HepG2 (cell line): Measurements from ENCODE around the gene PEAK3. TPM values are rescaled to one million over a fixed set of nuclear protein-coding genes. Genes with fewer than 3 reads are reported as not detected.
A peak's percentile ranks its signal among the peaks of the same experiment; 100 is the strongest.

Experiments used
- AGO2 ChIP-seq: fragments of 200-400 bp; formaldehyde crosslinking; optimal IDR thresholded peaks from 2 replicates; pipeline ENCODE3; 2017; ENCODE audit warnings: mild to moderate bottlenecking, low read depth, low read length, moderate library complexity
- AHDC1 ChIP-seq: sonication (generic); formaldehyde crosslinking; IDR thresholded peaks from 2 replicates; pipeline ENCODE4 v1.5.1; 2020; ENCODE audit warnings: mild to moderate bottlenecking, missing genetic modification reagents, borderline replicate concordance
- ATAD3A ChIP-seq: sonication (generic); formaldehyde crosslinking; IDR thresholded peaks from 2 replicates; pipeline ENCODE4 v1.4.0; 2020; ENCODE audit warnings: missing genetic modification reagents
- HNRNPL ChIP-seq: fragments of 200-400 bp; formaldehyde crosslinking; IDR thresholded peaks from 2 replicates; pipeline ENCODE4 v1.6.1; 2017; ENCODE audit warnings: mild to moderate bottlenecking, low read depth, low read length
- HOXA7 ChIP-seq: sonication (generic); formaldehyde crosslinking; IDR thresholded peaks from 2 replicates; pipeline ENCODE4 v1.8.1; 2022; ENCODE audit warnings: mild to moderate bottlenecking, missing genetic modification reagents, moderate library complexity
- IRF1 ChIP-seq: sonication (generic); formaldehyde crosslinking; IDR thresholded peaks from 2 replicates; pipeline ENCODE4 v1.4.0; 2020; ENCODE audit warnings: low read depth, mild to moderate bottlenecking, missing genetic modification reagents
- ISL2 ChIP-seq: sonication (generic); formaldehyde crosslinking; IDR thresholded peaks from 2 replicates; pipeline ENCODE4 v1.5.0; 2020; ENCODE audit warnings: missing genetic modification reagents
- KDM5B ChIP-seq: sonication (generic); formaldehyde crosslinking; IDR thresholded peaks from 2 replicates; pipeline ENCODE4 v1.4.0; 2020; ENCODE audit warnings: missing genetic modification reagents, mild to moderate bottlenecking, borderline replicate concordance
- NFRKB ChIP-seq: fragments of 450-650 bp; IDR thresholded peaks from 2 replicates; pipeline ENCODE4 v1.6.1; 2017
- NRL ChIP-seq: sonication (generic); formaldehyde crosslinking; IDR thresholded peaks from 2 replicates; pipeline ENCODE4 v1.5.0; 2020; ENCODE audit warnings: missing genetic modification reagents, mild to moderate bottlenecking, moderate library complexity, borderline replicate concordance
- POLR2A ChIP-seq, 2 experiments: IDR thresholded peaks; 2 replicates each; pipeline ENCODE4 v1.6.1; 2011; ENCODE audit warnings: low read depth in 2 of 2, low read length in 2 of 2, mild to moderate bottlenecking in 1 of 2, moderate library complexity in 1 of 2; ENCODE audit not compliant: insufficient read depth in 1 of 2
- PTBP1 ChIP-seq: fragments of 200-400 bp; formaldehyde crosslinking; IDR thresholded peaks from 2 replicates; pipeline ENCODE4 v1.6.1; 2018; ENCODE audit warnings: low read length, low read depth; ENCODE audit not compliant: poor library complexity, severe bottlenecking
- RCOR2 ChIP-seq: IDR thresholded peaks from 2 replicates; pipeline ENCODE4 v1.6.1; 2016; ENCODE audit warnings: missing biosample characterization, missing genetic modification reagents
- TAF1 ChIP-seq: sonication (generic); formaldehyde crosslinking; IDR thresholded peaks from 2 replicates; pipeline ENCODE4 v1.4.0; 2020; ENCODE audit warnings: missing genetic modification reagents
- TBP ChIP-seq: sonication (generic); formaldehyde crosslinking; IDR thresholded peaks from 2 replicates; pipeline ENCODE4 v1.5.0; 2020; ENCODE audit warnings: missing genetic modification reagents
- ZNF230 ChIP-seq: sonication (generic); formaldehyde crosslinking; IDR thresholded peaks from 2 replicates; pipeline ENCODE4 v1.4.0; 2020; ENCODE audit warnings: mild to moderate bottlenecking, missing genetic modification reagents
- ZNF737 ChIP-seq: sonication (generic); formaldehyde crosslinking; IDR thresholded peaks from 2 replicates; pipeline ENCODE4 v1.5.0; 2020; ENCODE audit warnings: missing genetic modification reagents, mild to moderate bottlenecking, borderline replicate concordance
- ZNF740 ChIP-seq: sonication (generic); formaldehyde crosslinking; IDR thresholded peaks from 2 replicates; pipeline ENCODE4 v1.4.0; 2020; ENCODE audit warnings: missing genetic modification reagents
- ZSCAN9 ChIP-seq: IDR thresholded peaks from 2 replicates; pipeline ENCODE4 v1.6.1; 2016; ENCODE audit warnings: borderline replicate concordance
- polyA plus RNA-seq, 8 experiments: library from polyadenylated mRNA; depleted of rRNA in 3 of 8; stranded (reverse) in 7 of 8; unstranded in 1 of 8; fragments of >200 nt; fragmentation: Illumina TruSeq in 4 of 8; extraction: Trizol in 4 of 8; gene quantifications; 2 replicates each; pipeline versions ENCODE4 v1.2.1 to v1.2.3, GENCODE V29; 2011 to 2016; ENCODE audit warnings: low read depth in 4 of 8, missing spikeins in 1 of 8, mixed read lengths in 1 of 8; ENCODE audit not compliant: insufficient read depth in 1 of 8
- total RNA-seq, 5 experiments: library from RNA; depleted of rRNA; stranded (reverse); fragments of >200 nt; fragmentation: Illumina TruSeq; extraction: Trizol; gene quantifications; 2 replicates each; pipeline ENCODE4 v1.2.3, GENCODE V29; 2016; ENCODE audit warnings: low read depth in 1 of 5
- TF ChIP-seq, protein P1 (sequence below): sonication (generic); formaldehyde crosslinking; IDR thresholded peaks from 2 replicates; pipeline ENCODE4 v1.8.0; 2023; ENCODE audit warnings: mild to moderate bottlenecking, missing genetic modification reagents
- TF ChIP-seq, protein P2 (sequence below): sonication (generic); formaldehyde crosslinking; IDR thresholded peaks from 2 replicates; pipeline ENCODE4 v1.4.0; 2020; ENCODE audit warnings: mild to moderate bottlenecking, missing genetic modification reagents
- TF ChIP-seq, protein P3 (sequence below): sonication (generic); formaldehyde crosslinking; IDR thresholded peaks from 2 replicates; pipeline ENCODE4 v1.5.1; 2020; ENCODE audit warnings: missing genetic modification reagents, mild to moderate bottlenecking, borderline replicate concordance

Gene PEAK3
- total and polyA plus RNA-seq, 2 of the 13 experiments (the other 11 are each of a cell fraction or from before 2014, with no cell fraction given) = not detected

- TF ChIP-seq, protein P1, sequence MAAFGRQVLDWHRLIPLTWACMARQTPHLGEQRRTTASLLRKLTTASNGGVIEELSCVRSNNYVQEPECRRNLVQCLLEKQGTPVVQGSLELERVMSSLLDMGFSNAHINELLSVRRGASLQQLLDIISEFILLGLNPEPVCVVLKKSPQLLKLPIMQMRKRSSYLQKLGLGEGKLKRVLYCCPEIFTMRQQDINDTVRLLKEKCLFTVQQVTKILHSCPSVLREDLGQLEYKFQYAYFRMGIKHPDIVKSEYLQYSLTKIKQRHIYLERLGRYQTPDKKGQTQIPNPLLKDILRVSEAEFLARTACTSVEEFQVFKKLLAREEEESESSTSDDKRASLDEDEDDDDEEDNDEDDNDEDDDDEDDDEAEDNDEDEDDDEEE (CRISPR knock-in tag) = no peak
- no peak for TF ChIP-seq TBP (CRISPR knock-in tag)
- no peak for TF ChIP-seq TAF1 (CRISPR knock-in tag)
- TF ChIP-seq NRL (CRISPR knock-in tag) = no peak
- no peak for TF ChIP-seq PTBP1
- TF ChIP-seq ZNF740 (CRISPR knock-in tag) = no peak
- TF ChIP-seq IRF1 = no peak
- no peak for TF ChIP-seq HNRNPL
- TF ChIP-seq, protein P2, sequence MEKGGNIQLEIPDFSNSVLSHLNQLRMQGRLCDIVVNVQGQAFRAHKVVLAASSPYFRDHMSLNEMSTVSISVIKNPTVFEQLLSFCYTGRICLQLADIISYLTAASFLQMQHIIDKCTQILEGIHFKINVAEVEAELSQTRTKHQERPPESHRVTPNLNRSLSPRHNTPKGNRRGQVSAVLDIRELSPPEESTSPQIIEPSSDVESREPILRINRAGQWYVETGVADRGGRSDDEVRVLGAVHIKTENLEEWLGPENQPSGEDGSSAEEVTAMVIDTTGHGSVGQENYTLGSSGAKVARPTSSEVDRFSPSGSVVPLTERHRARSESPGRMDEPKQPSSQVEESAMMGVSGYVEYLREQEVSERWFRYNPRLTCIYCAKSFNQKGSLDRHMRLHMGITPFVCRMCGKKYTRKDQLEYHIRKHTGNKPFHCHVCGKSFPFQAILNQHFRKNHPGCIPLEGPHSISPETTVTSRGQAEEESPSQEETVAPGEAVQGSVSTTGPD (CRISPR knock-in tag) = no peak
- TF ChIP-seq RCOR2 (CRISPR knock-in tag) = no peak
- peak; percentile 84 for TF ChIP-seq AGO2
- no peak for TF ChIP-seq AHDC1 (CRISPR knock-in tag)
- no peak for TF ChIP-seq NFRKB
- TF ChIP-seq POLR2A (IDR thresholded peaks at IDR 0.05; ENCODE audit: insufficient read depth in 1 of 2, low read depth in 2 of 2, low read length in 2 of 2) = no peak
- TF ChIP-seq, protein P3, sequence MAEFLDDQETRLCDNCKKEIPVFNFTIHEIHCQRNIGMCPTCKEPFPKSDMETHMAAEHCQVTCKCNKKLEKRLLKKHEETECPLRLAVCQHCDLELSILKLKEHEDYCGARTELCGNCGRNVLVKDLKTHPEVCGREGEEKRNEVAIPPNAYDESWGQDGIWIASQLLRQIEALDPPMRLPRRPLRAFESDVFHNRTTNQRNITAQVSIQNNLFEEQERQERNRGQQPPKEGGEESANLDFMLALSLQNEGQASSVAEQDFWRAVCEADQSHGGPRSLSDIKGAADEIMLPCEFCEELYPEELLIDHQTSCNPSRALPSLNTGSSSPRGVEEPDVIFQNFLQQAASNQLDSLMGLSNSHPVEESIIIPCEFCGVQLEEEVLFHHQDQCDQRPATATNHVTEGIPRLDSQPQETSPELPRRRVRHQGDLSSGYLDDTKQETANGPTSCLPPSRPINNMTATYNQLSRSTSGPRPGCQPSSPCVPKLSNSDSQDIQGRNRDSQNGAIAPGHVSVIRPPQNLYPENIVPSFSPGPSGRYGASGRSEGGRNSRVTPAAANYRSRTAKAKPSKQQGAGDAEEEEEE (CRISPR knock-in tag) = no peak
- 0 out of 2 replicates have a peak, but pooled peaks have one; percentile 13 for TF ChIP-seq KDM5B
- no peak for TF ChIP-seq ATAD3A (CRISPR knock-in tag)
- no peak for TF ChIP-seq ZSCAN9 (CRISPR knock-in tag)
- no peak for TF ChIP-seq ZNF230 (CRISPR knock-in tag)
- no peak for TF ChIP-seq HOXA7 (CRISPR knock-in tag)
- TF ChIP-seq ZNF737 (CRISPR knock-in tag) = no peak
- TF ChIP-seq ISL2 = 0 out of 2 replicates have a peak, but pooled peaks have one; percentile 22
Observed at GRCh38 chr19:2270157-2270422, 11.9 kb downstream of the PEAK3 start (continued).
